HEK293T (cell line): ENCODE results near the gene JAZF1.

Source experiments
- ARNT ChIP-seq: fragments of 450-650 bp; IDR thresholded peaks from 2 replicates; pipeline ENCODE4 v1.6.1; 2017; ENCODE audit warnings: mild to moderate bottlenecking
- BHLHE40 ChIP-seq: fragments of 450-650 bp; IDR thresholded peaks from 2 replicates; pipeline ENCODE4 v1.6.1; 2016; ENCODE audit warnings: mild to moderate bottlenecking, moderate library complexity, borderline replicate concordance
- CTBP1 ChIP-seq: fragments of 450-650 bp; IDR thresholded peaks from 2 replicates; pipeline ENCODE4 v1.6.1; 2016; ENCODE audit warnings: borderline replicate concordance
- ELF4 ChIP-seq: fragments of 450-650 bp; IDR thresholded peaks from 2 replicates; pipeline ENCODE4 v1.6.1; 2017; ENCODE audit warnings: antibody characterized with exemption
- FOXK2 ChIP-seq: fragments of 450-650 bp; IDR thresholded peaks from 2 replicates; pipeline ENCODE4 v1.6.1; 2016; ENCODE audit warnings: mild to moderate bottlenecking
- FOXM1 ChIP-seq: fragments of 450-650 bp; IDR thresholded peaks from 2 replicates; pipeline ENCODE4 v1.6.1; 2017; ENCODE audit warnings: mild to moderate bottlenecking, borderline replicate concordance
- L3MBTL2 ChIP-seq: fragments of 450-650 bp; conservative IDR thresholded peaks from 2 replicates; pipeline ENCODE4 v1.6.1; 2016; ENCODE audit warnings: mild to moderate bottlenecking
- LEF1 ChIP-seq: fragments of 450-650 bp; IDR thresholded peaks from 2 replicates; pipeline ENCODE4 v1.6.1; 2017; ENCODE audit warnings: mild to moderate bottlenecking, borderline replicate concordance
- NFRKB ChIP-seq: fragments of 450-650 bp; IDR thresholded peaks from 2 replicates; pipeline ENCODE4 v1.6.1; 2016; ENCODE audit warnings: mild to moderate bottlenecking, moderate library complexity
- PKNOX1 ChIP-seq: fragments of 450-650 bp; IDR thresholded peaks from 2 replicates; pipeline ENCODE4 v1.6.1; 2016
- SUZ12 ChIP-seq: fragments of 450-650 bp; IDR thresholded peaks from 2 replicates; pipeline ENCODE4 v1.6.1; 2016; ENCODE audit warnings: mild to moderate bottlenecking
- TARDBP ChIP-seq: fragments of 450-650 bp; IDR thresholded peaks from 2 replicates; pipeline ENCODE4 v1.6.1; 2016

DNA sequence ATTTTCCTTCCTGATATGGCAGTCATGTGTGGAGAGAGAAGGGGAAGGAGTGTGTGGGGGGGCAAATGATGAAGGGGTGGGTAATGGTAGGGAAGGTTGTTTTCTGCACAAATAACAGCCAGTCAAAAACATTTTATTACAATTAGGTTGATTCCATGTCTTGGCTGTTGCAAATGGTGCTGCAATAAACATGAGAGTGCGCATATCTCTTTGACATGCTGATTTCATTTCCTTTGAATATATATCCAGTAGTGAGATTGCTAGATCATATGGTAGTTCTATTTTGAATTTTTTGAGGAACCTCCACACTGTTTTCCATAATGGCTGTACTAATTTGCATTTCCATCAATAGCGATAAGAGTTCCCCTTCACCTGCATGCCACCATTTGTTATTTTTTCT lies 10.6 kb upstream of the JAZF1 start:
- TF ChIP-seq FOXK2 (no peak), PKNOX1 (no peak), ELF4 (no peak), LEF1 (no peak), CTBP1 (no peak), ARNT (no peak), FOXM1 (no peak), TARDBP (no peak), SUZ12 (no peak), BHLHE40 (no peak), NFRKB (no peak), L3MBTL2 (no peak)
